ENCODE results near the gene CARD19. TPM values are rescaled to one million over a fixed set of nuclear protein-coding genes. Genes with fewer than 3 reads are reported as not detected.

Gene CARD19
- total and polyA plus RNA-seq, 2 donors (not counting 1 experiment from before 2014, with no cell fraction given), result 31.9 to 63.4 TPM

DNA sequence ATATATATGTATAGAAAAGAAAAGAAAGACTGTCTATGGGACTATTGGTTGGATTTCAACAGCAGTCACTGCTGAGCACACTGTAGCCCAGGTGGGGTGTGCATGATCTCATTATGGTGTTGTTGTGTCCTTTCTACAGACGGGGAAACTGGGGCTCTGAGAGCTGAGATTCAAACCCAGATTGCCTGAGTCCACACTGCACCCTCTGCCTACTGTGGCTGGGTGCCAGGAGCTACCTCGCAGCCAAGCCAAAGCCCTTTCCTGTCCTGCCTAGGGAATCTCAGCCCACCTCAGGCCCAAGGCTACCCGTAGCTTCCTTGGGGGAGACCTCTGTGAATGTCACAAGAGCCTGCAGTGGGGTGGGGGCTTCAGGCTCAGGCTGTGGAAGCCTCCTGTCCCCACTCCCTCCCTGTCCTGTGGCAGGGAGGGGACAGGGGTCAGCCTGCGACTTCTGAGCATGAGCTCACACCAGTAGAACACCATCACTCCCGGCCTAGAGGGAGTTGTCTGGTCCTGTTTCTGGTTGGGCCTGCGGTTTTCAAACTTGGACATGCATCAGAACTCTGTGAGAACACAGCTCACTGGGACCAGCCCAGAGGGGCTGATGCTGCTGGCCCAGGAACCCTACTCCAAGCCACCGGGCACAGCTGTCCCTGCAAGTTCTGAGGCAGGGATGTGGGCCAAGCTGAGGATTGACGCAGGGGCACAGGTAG lies 45.9 kb downstream of the CARD19 start:
- TF ChIP-seq EZH2 (IDR thresholded peaks at IDR 0.05; ENCODE audit: borderline replicate concordance, insufficient read depth, low read depth, low read length, poor library complexity, severe bottlenecking), result no peak
- no peak for TF ChIP-seq CTCF (IDR thresholded peaks at IDR 0.05)
- Histone ChIP-seq H3K36me3 (replicated peaks in 1 of 2; ENCODE audit: control extremely low read depth in 1 of 2, control insufficient read depth in 1 of 2, extremely low read depth in 1 of 2, insufficient read depth in 2 of 2, low read length in 1 of 2) (no peaks in the 10 kb centered on the region), H3K4me1 (ENCODE audit: control insufficient read depth in 2 of 2, insufficient read depth in 2 of 2, low read length in 2 of 2) (peaks cover 18 to 37% of the 10 kb centered on the region in 2 donors), H4K20me1 (ENCODE audit: control insufficient read depth, insufficient read depth, low read length, poor library complexity, severe bottlenecking) (no peaks in the 10 kb centered on the region), H3K79me2 (ENCODE audit: control insufficient read depth, insufficient read depth, low read length) (no peaks in the 10 kb centered on the region), H3K9me3 (ENCODE audit: control extremely low read depth in 1 of 3, control insufficient read depth in 2 of 3, insufficient read depth in 1 of 3, low read length in 2 of 3) (peaks cover 0 to 9% (median 4%) of the 10 kb centered on the region in 3 donors), H3K27ac (ENCODE audit: low read length in 2 of 2) (no peak overlapping the region), H2AFZ (ENCODE audit: insufficient read depth, low read depth, low read length, poor library complexity, severe bottlenecking) (no peak overlapping the region), H3K27me3 (replicated peaks in 1 of 4; ENCODE audit: control extremely low read depth in 1 of 4, control insufficient read depth in 3 of 4, insufficient read depth in 4 of 4, low read length in 3 of 4) (peaks cover 0 to 10% (median 0%) of the 10 kb centered on the region in 4 experiments), H3K4me3 (ENCODE audit: control extremely low read depth in 1 of 5, extremely low read depth in 1 of 5, insufficient read depth in 1 of 5, low read depth in 2 of 5, low read length in 4 of 5) (no peak overlapping the region), H3K9ac (ENCODE audit: low read length) (no peak overlapping the region), H3K4me2 (replicated peaks; ENCODE audit: low read depth, low read length, poor library complexity, severe bottlenecking) (no peak overlapping the region)
- H3K4me1 Mint-ChIP-seq, result peaks cover 34% of the 10 kb centered on the region
- WGBS (ENCODE audit: insufficient coverage), result 91% methylated on average over 4 of the region's 8 CpGs
- DNase-seq, result no peak
- intact Hi-C loops (cut with micrococcal nuclease), result no loop called here
- H3K4me3 Mint-ChIP-seq, result no peak overlapping the region
- ATAC-seq (ENCODE audit: low read depth), result no peak
- peaks cover 3% of the 10 kb centered on the region for H3K9me3 Mint-ChIP-seq (ENCODE audit: insufficient read depth)
- H3K27ac Mint-ChIP-seq, result no peak overlapping the region
- no peaks in the 10 kb centered on the region for H3K27me3 Mint-ChIP-seq
- CTCF ChIA-PET, result interaction anchor here (0.5 kb wide), 1 partner anchor 33 kb away, joined by 4 read pairs; no protein-coding TSS in a partner anchor
- POLR2A ChIA-PET, result interaction anchor here (0.9 kb wide), 1 partner anchor 23 kb away, joined by 6 read pairs; no protein-coding TSS in a partner anchor
